Putamen (tissue), 1 donor: ENCODE results near the gene TRIOBP.

Experiments used
- DNase-seq: peaks from one replicate; pipeline ENCODE4 v3.0.0-alpha.2; 2016; ENCODE audit warnings: low spot score

The TRIOBP gene

GRCh38 chr22:37804881-37805809 is 108.3 kb downstream of the TRIOBP start:
- DNase-seq, result peak; percentile 85

DNA sequence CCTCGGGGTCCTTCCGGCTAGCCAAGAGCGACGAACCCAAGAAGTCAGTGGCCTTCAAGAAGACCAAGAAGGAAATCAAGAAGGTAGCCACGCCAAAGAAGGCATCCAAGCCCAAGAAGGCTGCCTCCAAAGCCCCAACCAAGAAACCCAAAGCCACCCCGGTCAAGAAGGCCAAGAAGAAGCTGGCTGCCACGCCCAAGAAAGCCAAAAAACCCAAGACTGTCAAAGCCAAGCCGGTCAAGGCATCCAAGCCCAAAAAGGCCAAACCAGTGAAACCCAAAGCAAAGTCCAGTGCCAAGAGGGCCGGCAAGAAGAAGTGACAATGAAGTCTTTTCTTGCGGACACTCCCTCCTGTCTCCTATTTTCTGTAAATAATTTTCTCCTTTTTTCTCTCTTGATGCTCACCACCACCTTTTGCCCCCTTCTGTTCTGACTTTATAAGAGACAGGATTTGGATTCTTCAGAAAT is 109.0 kb downstream of the TRIOBP start:
- no peak for DNase-seq

GRCh38 chr22:37806409-37807333 is 109.8 kb downstream of the TRIOBP start:
- no peak for DNase-seq

DNA sequence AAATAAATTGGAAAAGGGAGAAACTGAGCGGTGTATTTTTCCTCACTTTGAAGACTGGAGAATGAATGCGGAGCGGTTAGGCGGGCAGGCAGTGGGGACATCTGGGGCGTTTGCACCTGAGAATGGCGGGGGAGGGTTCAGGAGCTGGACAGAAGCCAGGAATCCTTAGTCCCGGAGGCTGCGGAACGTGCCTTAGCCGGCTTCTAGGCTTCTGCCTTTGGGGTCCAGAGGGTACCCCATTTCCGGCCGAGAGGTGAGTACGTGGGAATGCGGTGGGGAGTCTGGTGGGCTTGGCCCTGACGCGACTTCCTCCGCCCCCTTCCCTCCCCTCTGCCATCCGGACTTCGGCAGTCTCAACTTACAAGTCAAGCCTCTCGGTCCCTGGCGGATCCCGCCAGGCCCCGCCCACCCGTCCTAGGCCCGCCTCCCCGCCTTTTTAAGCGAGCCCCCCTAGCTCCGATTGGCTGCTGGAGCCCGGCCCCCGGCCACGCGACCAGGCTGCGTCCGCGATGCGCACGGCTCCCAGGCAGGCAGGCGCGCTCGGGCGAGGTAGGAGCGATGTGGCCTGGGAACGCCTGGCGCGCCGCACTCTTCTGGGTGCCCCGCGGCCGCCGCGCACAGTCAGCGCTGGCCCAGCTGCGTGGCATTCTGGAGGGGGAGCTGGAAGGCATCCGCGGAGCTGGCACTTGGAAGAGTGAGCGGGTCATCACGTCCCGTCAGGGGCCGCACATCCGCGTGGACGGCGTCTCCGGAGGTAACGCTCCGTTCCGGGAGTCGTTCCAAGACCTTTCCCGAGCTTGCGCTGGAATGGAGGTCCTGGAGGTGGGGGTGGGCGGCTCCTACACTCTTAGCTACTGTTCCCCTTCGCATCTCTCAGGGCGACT is 110.8 kb downstream of the TRIOBP start, which contains the start of gene GCAT:
Gene GCAT (plus strand): TSS at position 525 of the 884 bp plus-strand sequence. CDS start 34 bp downstream, at position 559.
- DNase-seq, result peak; percentile 94

DNA sequence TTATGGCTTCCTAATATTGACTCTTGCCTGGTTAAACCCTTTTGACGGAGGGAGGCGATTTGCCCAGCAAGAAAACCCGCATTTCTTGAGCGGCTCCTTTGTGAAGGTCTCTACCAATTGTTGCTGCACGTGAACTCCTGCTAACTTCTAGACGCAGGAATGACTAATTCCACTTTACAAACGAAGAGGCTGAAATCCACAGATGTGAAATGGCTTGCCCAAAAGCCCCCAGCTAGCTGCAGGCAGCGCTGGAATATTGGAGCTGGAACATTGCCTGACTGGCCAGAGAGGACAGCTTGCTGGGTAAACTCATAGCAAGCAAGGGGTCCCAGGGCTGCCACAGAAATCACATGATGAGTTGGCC is 111.4 kb downstream of the TRIOBP start:
- DNase-seq, result no peak

DNA sequence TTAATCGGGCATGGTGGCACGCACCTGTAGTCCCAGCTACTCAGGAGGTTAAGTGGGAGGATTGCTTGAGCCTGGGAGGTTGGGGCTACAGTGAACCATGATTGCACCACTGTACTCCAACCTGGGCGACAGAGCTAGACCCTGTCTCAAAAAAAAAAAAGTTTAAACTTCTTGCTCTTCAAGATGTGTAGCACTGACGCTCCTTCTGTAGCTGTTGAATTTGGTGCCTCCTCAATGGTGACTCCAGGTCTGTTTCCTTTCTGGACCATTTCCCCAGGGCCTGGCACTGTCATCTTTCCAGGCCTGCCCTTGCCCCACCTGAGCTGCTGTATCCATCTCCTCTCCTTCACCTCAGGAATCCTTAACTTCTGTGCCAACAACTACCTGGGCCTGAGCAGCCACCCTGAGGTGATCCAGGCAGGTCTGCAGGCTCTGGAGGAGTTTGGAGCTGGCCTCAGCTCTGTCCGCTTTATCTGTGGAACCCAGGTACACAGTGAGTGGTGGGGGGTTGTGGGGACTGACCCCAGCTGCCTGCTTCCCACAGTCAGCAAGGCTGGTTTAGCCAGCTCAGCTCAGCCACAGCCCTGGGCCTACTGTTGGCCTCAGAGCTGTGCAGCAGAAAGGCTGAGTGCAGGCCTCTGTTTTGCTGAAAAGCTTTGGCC is 113.0 kb downstream of the TRIOBP start:
- no peak for DNase-seq

DNA sequence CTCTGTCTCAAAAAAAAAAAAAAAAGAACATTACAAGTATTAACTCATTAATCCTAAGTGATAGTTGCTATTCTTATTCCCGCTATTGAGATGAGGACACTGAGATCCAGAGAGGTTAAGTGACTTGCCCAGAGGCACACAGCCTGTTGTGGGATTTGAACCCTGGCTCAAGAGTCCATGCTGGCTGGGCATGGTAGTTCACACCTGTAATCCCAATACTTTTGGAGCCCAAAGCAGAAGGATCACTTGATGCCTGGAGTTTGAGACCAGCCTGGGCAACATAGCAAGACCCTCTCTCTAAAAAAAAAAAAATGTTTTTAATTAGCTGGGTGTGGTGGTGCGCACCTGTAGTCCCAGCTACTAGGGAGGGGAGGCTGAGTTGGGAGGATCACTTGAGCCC is 115.0 kb downstream of the TRIOBP start:
- DNase-seq, result no peak

DNA sequence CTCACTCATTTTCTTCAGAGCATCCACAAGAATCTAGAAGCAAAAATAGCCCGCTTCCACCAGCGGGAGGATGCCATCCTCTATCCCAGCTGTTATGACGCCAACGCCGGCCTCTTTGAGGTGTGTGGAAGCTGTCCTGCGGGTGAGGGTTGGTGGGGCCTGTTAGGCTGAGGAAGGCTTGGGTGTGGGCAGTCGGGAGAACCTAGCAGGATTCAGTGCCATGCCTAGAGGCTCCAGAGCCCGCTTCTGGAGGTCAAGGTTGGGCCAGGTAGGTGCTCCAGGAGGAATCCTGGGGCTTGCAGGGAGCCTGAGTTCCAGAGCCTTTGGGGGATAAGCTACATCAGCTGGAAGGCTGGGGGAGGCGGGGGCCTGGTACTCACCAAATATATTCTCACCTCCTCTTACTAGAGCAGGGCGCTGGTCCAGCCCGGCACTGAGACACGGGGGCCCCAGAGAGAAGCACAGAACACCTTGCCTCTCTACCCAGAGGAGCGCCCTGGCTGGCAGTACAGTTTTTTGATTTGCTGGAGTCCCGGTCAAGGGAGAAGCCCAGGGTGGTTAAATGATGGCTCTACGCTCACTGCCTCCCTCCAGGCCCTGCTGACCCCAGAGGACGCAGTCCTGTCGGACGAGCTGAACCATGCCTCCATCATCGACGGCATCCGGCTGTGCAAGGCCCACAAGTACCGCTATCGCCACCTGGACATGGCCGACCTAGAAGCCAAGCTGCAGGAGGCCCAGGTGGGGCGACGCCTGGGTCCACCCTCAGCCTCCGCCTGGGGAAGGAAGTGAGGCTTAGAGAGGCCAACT is 116.2 kb downstream of the TRIOBP start:
- no peak for DNase-seq

DNA sequence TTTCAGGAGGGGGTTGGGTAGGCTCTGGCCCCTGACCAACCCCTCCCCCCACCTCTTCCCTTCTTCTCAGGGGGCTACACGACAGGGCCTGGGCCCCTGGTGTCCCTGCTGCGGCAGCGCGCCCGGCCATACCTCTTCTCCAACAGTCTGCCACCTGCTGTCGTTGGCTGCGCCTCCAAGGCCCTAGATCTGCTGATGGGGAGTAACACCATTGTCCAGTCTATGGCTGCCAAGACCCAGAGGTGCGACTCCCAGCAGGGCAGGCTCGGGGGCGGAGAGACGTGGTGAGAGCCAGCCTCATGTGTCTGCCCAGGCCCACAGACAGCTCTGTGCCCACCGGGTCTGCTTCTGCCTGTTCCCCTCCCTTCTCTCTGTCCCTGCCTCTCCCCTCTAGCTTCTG is 118.7 kb downstream of the TRIOBP start:
- no peak for DNase-seq

GRCh38 chr22:37816543-37817180 is 119.8 kb downstream of the TRIOBP start:
- DNase-seq, result no peak

DNA sequence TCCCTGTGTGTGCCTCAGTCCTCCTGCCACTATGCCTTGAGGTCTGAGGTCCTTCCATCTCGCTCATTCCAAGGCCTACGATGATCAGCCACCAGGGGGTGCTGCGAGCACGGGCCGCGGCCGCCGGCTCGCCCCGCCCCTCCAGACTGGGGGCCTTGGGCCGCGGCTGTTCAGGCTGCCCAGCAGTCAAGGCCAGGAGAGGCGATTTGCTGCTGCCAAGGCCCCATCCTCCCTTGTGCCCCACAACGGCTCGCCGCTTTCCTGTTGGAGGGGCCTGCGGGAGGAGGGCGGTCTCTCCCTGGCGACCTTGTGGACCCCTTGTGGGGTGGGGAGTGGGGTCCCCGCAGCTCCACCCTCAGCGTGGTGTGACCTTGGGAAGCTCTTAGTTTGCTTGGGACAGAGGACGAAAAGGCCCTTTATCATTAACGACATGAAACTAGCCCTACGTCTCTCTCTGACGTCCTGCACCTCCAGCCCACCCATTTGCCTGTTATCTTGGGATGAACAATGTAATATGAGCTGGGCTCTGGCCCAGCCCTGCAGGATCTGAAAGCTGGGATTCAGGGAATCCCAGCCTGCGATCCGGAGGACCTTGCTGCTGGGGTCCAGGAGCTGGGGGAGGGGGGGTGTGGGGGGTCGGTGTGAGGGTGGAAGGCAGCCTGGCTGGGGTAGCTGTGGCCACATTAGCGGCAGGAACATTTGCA is 121.0 kb downstream of the TRIOBP start:
- peak; percentile 78 for DNase-seq

DNA sequence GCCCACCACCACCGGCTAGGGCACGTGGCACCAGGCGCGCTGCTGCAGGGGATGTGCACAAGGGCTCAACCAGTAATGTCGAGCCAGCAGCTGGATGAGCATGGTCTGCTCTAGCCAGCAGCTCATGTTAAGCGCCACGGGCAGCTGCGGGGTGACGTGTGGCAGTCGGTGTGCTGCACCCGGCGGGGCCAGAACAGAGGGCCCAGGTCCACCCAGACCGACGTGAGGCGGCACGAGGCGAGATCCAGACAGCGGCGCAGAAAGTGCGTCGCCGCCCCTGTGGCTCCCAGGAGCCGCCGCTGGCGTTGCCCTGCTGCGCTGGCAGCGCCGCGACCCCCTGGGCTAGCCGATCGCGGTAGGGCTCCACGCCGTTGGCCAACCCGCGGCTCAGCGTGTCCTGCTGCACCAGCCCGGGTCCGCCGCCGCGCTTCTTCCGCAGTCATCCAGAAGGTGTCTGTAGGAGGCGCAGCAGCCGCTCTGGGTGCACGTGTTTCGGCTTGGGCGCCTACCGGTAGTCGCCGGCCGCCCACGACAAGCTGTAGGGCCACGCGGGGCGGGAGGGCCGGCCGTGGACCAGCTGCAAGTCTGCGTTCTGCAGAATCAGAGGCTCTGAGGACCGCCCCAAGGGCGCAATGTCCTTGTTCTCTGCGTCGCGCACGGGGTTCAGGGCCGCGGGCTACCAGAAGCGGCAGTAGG is 121.7 kb downstream of the TRIOBP start:
- no peak for DNase-seq

DNA sequence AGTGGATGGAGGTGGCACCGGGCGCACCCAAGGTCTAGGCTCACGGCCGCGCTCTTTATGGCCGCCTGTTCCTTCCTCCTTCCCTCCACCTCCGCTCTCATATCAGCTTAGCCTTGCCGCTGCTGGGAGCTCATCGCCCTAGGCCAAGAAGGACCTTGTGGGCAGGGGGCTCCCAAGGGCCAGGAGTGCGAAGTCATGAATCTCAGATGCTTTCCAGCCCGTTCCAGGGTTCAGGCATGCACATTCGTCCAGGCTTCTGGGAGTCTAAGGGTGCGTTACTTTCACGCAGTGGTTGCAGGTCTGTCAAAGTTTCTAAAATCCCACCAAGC is 122.2 kb downstream of the TRIOBP start:
- no peak for DNase-seq

DNA sequence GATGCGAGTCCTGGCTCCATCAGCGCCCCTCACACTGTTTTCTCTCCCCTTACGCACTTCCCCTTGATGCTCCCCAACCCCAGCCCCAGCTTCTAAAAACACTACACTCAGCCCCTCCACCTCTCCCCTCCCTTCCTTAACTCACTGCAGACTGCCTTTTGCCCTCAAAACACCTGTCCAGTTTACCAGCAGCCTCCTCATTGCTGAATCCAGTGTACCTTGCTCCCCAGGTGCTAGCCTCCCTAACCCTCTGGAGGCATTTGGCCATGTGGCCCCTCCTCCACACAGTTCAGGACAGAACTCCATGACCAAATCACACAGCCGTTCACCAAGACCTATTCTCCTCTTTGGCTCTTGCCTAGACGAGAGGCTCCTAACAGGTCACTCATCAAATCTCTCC is 123.5 kb downstream of the TRIOBP start:
- DNase-seq, result no peak

DNA sequence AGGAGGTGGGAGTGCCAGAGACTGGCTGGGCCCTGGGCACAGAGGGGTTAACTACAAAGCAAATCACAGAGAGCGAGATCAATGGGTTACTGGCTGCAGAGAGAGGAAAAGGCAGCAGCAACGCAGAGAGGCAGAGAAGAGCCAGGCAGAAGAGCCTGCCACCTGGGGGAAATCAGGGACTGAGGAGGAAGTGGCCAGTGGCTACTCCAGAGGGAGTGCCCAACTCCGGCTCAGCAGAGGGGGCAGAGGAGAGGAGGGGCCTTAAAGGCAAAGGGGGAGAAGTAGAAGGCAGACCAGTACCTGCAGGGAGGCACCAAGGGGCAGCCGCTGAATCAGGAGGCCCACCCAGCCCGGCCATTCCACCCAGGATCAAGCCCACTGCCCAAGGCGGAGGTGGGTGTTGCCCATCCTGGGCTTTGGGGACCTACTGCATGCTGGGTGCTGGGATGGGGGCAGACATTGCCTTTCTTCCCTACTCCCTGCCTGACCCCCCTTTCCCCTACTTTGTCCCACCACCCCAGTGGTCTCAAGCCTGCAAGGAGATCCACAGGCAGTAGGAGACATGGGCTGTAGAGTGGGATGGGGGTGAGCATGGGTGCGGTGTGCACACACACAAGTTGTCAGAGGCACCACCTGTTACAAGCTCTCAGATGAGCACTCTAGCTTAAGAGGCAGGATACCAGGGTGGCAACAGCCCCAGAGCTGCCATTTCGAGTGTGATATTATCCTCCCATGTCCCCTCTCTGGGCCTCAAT is 125.4 kb downstream of the TRIOBP start:
- DNase-seq, result no peak

- no peak for DNase-seq
Observed at GRCh38 chr22:37823134-37823985, 126.5 kb downstream of the TRIOBP start, which contains the start of gene GALR3. Gene GALR3, plus strand, starts transcription at chr22:37823382. Its CDS starts 25 bp downstream, at chr22:37823407.
